Coronary artery (tissue), 2 donors: ENCODE results near the gene SUN1.

Experiments used
- DNase-seq: peaks from one replicate; pipeline ENCODE4 v3.0.0-alpha.2; 2017; ENCODE audit warnings: low spot score
- H3K27ac ChIP-seq, 2 donors: fragments of 200-600 bp; sonication (generic); one replicate each; pipeline ENCODE4 v1.5.1; 2016 to 2019
- H3K4me3 ChIP-seq: fragments of 200-600 bp; sonication (generic); 2 replicates; pipeline ENCODE4 v1.5.1; 2016; ENCODE audit warnings: mild to moderate bottlenecking, moderate library complexity
- TF ChIP-seq, protein P1 (sequence below): fragments of 200-600 bp; sonication (generic); IDR thresholded peaks from one replicate; pipeline ENCODE4 v1.5.1; 2019; ENCODE audit warnings: antibody characterized with exemption

Gene SUN1

DNA sequence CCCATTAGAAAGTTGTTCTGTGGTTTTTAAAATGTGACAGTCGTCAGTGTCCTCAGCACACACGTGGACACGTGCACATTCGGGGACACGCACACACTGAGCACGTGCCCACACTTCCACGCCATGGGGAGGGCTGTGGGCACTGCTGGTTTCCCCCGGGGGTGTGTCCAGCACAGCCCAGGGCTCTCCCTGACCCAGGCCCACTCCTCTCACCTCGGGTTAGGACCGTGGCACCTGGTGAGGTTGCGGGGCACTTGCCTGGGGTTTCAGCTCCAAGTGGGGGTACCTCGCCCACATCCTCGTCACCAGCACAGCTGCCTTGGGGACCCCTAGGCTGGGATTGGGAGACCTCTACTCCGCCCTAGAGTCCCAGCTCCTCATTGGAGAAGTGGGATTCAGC is 64.8 kb downstream of the SUN1 start:
- Histone ChIP-seq H3K4me3 (no peak overlapping the region), H3K27ac (no peak overlapping the region)
- DNase-seq = no peak
- TF ChIP-seq, protein P1, sequence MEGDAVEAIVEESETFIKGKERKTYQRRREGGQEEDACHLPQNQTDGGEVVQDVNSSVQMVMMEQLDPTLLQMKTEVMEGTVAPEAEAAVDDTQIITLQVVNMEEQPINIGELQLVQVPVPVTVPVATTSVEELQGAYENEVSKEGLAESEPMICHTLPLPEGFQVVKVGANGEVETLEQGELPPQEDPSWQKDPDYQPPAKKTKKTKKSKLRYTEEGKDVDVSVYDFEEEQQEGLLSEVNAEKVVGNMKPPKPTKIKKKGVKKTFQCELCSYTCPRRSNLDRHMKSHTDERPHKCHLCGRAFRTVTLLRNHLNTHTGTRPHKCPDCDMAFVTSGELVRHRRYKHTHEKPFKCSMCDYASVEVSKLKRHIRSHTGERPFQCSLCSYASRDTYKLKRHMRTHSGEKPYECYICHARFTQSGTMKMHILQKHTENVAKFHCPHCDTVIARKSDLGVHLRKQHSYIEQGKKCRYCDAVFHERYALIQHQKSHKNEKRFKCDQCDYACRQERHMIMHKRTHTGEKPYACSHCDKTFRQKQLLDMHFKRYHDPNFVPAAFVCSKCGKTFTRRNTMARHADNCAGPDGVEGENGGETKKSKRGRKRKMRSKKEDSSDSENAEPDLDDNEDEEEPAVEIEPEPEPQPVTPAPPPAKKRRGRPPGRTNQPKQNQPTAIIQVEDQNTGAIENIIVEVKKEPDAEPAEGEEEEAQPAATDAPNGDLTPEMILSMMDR = no peak

DNA sequence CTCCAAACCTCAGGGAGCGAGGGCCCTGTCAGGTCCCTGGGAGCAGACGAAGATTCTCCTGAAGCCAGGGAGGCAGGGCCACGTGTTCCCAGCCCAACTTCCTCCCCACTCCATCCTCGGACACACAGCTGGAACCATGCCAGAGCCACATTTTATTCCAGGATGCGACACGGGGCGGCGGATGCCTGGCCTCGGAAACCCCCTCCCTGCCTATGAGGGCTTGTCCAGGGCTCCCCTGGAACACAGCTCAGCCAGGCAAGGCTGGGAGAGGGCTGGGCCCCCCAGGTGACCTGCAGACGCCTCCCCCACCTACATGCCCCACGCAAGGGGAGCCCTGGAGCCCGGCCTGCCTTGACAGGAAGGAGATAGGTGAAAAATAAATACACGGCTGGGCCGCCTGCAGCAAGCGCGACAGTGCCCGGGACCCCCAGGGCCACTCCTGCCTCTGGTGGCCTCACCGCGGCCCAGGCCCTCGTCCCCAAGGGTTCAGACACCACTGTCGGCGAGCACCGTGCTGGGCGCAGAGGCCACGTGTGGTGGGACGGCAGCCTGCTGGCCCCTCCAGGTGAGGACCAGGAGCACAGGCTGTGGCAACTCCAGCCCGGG is 65.6 kb downstream of the SUN1 start:
- Histone ChIP-seq H3K4me3 (no peak overlapping the region), H3K27ac (no peak overlapping the region)
- TF ChIP-seq, protein P1 = no peak
- no peak for DNase-seq

DNA sequence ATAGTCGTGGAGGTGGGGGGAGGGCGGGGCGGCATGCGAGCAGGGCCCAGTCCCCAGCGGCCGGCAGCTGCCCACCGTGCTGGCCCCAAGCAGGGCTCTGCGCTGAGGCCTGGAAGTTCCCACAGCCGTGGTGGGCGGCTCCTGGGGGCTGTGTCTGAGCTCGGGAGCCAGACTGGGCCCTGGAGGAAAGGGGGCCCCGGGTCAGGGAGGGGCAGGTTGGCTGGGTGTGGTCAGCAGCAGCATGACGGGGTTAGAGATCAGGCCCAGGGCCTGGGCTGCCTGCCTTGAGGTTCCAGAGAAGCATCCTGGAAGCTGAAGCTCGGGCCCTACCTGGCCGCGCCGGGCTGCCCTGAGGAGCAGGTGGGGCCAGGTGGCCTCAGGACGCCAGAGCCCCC is 66.2 kb downstream of the SUN1 start:
- H3K4me3 ChIP-seq = no peak overlapping the region
- DNase-seq = no peak
- no peak overlapping the region for H3K27ac ChIP-seq
- TF ChIP-seq, protein P1 = no peak

DNA sequence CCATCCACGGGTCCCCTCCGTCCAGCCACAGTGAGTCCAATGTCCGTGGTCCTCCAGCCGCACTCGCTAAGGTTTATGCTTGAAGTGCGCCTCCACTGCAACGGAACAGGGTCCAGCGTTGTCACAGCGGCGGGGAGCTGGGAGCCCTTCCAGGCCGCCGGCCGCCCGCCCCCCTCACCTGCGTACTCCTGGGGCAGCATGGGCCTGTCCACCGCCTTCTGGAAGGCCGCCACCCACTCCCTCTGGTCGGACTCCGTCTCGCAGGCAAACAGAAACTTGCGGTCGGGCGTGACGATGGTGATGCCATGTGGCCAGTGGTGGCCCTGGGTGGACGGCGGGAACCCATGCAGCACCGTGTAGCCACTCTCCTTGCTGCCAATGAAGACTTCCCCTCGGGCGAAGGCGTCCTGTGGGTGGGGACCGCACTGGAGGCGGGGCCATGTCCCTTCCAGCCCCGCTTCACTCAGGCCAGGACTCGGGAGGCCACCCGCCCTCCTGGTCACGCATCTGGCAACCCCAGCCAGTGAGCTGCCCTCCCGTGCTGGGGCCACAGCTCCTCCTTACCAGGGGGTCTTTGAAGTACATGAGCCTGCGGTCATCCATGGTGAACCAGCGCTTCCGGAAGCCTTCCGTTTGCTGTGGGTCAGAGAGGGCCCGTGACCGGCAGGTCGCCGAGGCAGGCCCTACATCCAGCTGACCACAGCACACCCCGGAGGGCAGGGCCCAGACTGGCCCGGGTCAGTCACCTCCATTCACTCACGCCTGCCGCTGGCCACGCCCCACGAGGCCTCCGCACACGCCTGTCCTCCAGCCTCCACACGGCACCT is 66.8 kb downstream of the SUN1 start:
- no peak overlapping the region for H3K4me3 ChIP-seq
- no peak for DNase-seq
- TF ChIP-seq, protein P1 = no peak
- no peak overlapping the region for H3K27ac ChIP-seq

DNA sequence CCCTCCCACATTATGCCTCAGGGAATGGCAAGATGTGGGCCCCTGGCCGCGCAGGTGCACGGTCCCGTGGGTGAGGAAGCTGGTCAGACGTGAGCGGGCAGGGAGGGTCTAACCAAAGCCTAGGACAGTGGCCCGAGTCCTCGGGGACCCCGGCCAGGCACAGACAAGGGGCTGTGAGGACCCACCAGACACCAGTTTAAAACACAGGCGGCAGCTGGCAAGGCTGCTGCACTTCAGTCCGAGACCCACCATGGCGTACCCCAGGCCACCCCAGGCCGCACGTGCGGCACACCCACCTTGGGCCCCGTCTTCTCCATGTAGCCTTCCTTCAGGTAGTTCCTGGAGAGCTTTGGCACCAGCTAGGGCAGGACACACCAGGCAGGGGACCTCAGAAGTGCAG is 67.5 kb downstream of the SUN1 start:
- DNase-seq = no peak
- no peak overlapping the region for H3K4me3 ChIP-seq
- TF ChIP-seq, protein P1 = no peak
- no peak overlapping the region for H3K27ac ChIP-seq

DNA sequence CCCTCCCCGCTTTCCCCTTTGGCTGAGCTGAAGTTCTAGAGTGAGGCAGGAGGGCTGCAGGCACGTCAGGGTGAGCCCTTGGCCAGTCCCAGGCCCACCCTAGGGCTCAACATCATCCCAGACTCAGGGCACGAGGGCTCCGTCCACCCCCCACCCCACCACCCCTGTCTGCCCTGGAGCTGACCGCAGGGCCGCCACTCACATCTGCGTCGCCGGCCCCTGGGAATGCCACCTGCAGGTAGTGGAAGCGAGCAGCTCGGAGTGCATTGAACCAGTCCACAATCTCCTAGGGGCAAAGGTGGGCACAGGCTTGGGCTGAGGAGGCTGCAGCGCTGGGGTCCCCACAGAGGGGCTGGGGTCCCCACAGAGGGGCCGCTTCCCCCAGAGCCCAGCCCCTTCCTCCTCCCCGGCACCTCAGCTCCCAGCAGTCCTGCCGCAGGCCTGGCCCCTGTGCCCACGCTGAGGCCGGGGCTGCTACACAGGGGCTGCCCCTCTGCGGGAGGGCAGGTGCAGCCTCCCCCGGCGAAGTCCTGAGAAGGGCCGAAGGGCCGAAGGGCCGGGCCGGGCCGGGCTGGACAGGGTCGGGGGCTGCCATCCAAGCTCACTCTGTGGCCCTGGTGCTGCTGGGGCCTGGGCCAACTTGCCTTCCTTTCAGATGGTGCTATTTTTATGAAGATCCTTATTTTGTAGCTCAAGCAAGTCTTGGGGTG is 68.2 kb downstream of the SUN1 start:
- TF ChIP-seq, protein P1 = no peak

More for the DNA sequence above, 68.2 kb downstream of the SUN1 start:
- H3K27ac ChIP-seq = no peak overlapping the region
- no peak overlapping the region for H3K4me3 ChIP-seq
- no peak for DNase-seq
